Neural cell (in vitro differentiated cells): ENCODE measurements around the gene UVRAG. TPM values are rescaled to one million over a fixed set of nuclear protein-coding genes. Genes with fewer than 3 reads are reported as not detected.

Experiments used
- H2AFZ ChIP-seq: fragments of 200-600, 300-800 bp; sonication (generic), shearing (Covaris generic); 2 replicates; pipeline ENCODE4 v1.6.0; 2014; ENCODE audit warnings: low read depth, mild to moderate bottlenecking, antibody characterized with exemption, low read length, moderate library complexity
- H3F3A ChIP-seq: fragments of 200-600 bp; shearing (Covaris generic); 2 replicates; pipeline ENCODE4 v1.6.1; 2016; ENCODE audit warnings: mild to moderate bottlenecking, moderate library complexity, mixed read lengths, antibody characterized with exemption, low read length; ENCODE audit not compliant: insufficient read depth, poor library complexity, severe bottlenecking
- H3K27ac ChIP-seq: fragments of 200-600, 300-800 bp; sonication (generic), shearing (Covaris generic); 2 replicates; pipeline ENCODE4 v1.5.1; 2014; ENCODE audit warnings: mild to moderate bottlenecking, low read length, moderate library complexity
- H3K27me3 ChIP-seq: fragments of 300-800, 200-600 bp; sonication (generic), shearing (Covaris generic); 2 replicates; pipeline ENCODE4 v1.6.0; 2014; ENCODE audit warnings: mild to moderate bottlenecking, low read depth, low read length, moderate library complexity; ENCODE audit not compliant: insufficient read depth
- H3K36me3 ChIP-seq: fragments of 300-800, 200-600 bp; sonication (generic), shearing (Covaris generic); 2 replicates; pipeline ENCODE4 v1.5.1; 2014; ENCODE audit warnings: mild to moderate bottlenecking, antibody characterized with exemption, low read length, moderate library complexity; ENCODE audit not compliant: insufficient read depth
- H3K4me2 ChIP-seq: fragments of 300-800, 200-600 bp; sonication (generic), shearing (Covaris generic); 2 replicates; pipeline ENCODE4 v1.6.0; 2014; ENCODE audit warnings: mild to moderate bottlenecking, low read length
- H3K4me3 ChIP-seq: fragments of 300-800, 200-600 bp; sonication (generic), shearing (Covaris generic); 2 replicates; pipeline ENCODE4 v1.5.1; 2014; ENCODE audit warnings: mild to moderate bottlenecking, low read length, moderate library complexity
- H3K79me2 ChIP-seq: fragments of 200-600 bp; shearing (Covaris generic); replicated peaks from 2 replicates; pipeline ENCODE4 v1.6.0; 2014; ENCODE audit warnings: mild to moderate bottlenecking, low read length, moderate library complexity; ENCODE audit not compliant: insufficient read depth
- H3K9ac ChIP-seq: fragments of 300-800, 200-600 bp; sonication (generic), shearing (Covaris generic); 2 replicates; pipeline ENCODE4 v1.6.1; 2016; ENCODE audit warnings: mild to moderate bottlenecking, low read length, mixed read lengths
- H3K9me2 ChIP-seq: fragments of 200-600 bp; shearing (Covaris generic); 2 replicates; pipeline ENCODE4 v1.6.1; 2016; ENCODE audit warnings: mild to moderate bottlenecking, low read length, mixed read lengths; ENCODE audit not compliant: insufficient read depth
- H3K9me3 ChIP-seq: fragments of 200-600, 300-800 bp; sonication (generic), shearing (Covaris generic); 2 replicates; pipeline ENCODE4 v1.6.1; 2016; ENCODE audit warnings: mild to moderate bottlenecking, mixed run types, low read length, moderate library complexity, mixed read lengths
- H4K20me1 ChIP-seq: fragments of 200-600 bp; shearing (Covaris generic); 2 replicates; pipeline ENCODE4 v1.6.1; 2016; ENCODE audit warnings: mild to moderate bottlenecking, mixed run types; ENCODE audit not compliant: insufficient read depth
- CTCF ChIP-seq: fragments of 450-650 bp; IDR thresholded peaks from 2 replicates; pipeline ENCODE4 v1.5.1; 2014; ENCODE audit warnings: antibody characterized with exemption, mild to moderate bottlenecking, moderate library complexity; ENCODE audit not compliant: poor library complexity, severe bottlenecking
- EP300 ChIP-seq: fragments of 450-650 bp; conservative IDR thresholded peaks from 2 replicates; pipeline ENCODE4 v1.6.1; 2014; ENCODE audit warnings: antibody characterized with exemption, mild to moderate bottlenecking, moderate library complexity; ENCODE audit not compliant: poor library complexity, severe bottlenecking
- MXI1 ChIP-seq: fragments of 450-650 bp; conservative IDR thresholded peaks from 2 replicates; pipeline ENCODE4 v1.6.1; 2014; ENCODE audit warnings: antibody characterized with exemption, mild to moderate bottlenecking; ENCODE audit not compliant: poor library complexity, severe bottlenecking
- POLR2AphosphoS5 ChIP-seq: IDR thresholded peaks from 2 replicates; pipeline ENCODE4 v1.6.1; 2012
- RAD21 ChIP-seq: fragments of 450-650 bp; conservative IDR thresholded peaks from 2 replicates; pipeline ENCODE4 v1.6.1; 2014; ENCODE audit warnings: antibody characterized with exemption, mild to moderate bottlenecking, moderate library complexity
- REST ChIP-seq: IDR thresholded peaks from 2 replicates; pipeline ENCODE4 v1.6.1; 2012; ENCODE audit warnings: borderline replicate concordance
- SMC3 ChIP-seq: fragments of 450-650 bp; conservative IDR thresholded peaks from 2 replicates; pipeline ENCODE4 v1.6.1; 2014; ENCODE audit warnings: antibody characterized with exemption, mild to moderate bottlenecking, moderate library complexity; ENCODE audit not compliant: poor library complexity
- polyA plus RNA-seq: library from polyadenylated mRNA; depleted of rRNA; stranded (reverse); fragments of >200 nt; gene quantifications from 2 replicates; pipeline ENCODE4 v1.2.3, GENCODE V29; 2014

Gene UVRAG
- polyA plus RNA-seq, 1 donor from 2014 or later = 31.6 TPM

DNA sequence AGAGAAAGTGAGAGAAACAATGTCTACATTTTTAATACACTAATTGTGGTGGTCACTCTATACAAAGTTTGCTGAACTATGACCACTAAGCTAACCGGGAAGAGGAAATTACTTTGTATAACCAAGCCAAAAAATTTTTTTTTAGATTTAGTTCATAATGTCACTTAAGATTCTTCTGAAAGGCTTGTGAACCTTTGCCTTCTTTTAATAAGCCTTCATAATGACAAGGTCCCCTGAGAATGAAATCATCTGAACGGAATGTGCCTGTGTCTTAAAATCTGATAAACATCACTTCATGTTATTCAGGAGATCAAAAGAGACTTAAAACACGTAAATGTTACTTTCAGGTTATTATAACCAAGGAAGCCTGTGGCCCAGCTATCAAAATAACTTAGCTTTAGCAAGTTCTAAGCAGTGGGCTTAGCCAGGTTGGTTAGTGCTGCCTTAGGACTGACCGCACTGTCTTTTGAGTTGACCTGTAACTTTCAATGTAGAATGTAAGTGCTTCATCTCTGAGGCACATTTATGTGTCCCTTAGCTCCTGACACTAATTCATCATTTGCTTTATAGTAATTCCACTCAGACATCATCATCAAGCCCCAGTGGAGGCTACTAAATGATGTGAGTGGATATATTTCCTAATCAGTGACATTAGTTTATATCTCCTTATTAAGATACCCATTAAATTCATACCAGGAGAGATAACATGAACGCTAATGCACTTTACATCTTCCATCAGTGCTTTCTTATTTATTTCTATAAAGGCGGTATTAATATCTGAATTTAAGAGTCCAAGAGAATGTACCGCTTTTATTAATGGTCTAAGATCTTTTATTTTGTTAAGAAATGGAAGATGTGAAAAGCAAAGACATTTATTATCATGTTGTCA is 268.8 kb downstream of the UVRAG start:
- H4K20me1 ChIP-seq = no peaks in the 10 kb centered on the region
- no peaks in the 10 kb centered on the region for H3K9me2 ChIP-seq
- no peaks in the 10 kb centered on the region for H3K36me3 ChIP-seq
- H2AFZ ChIP-seq = no peak overlapping the region
- H3K9me3 ChIP-seq = no peaks in the 10 kb centered on the region
- TF ChIP-seq REST (no peak), CTCF (no peak), EP300 (no peak), RAD21 (no peak), SMC3 (no peak), MXI1 (no peak)
- H3F3A ChIP-seq = no peaks in the 10 kb centered on the region
- no peak overlapping the region for H3K4me3 ChIP-seq
- no peaks in the 10 kb centered on the region for H3K79me2 ChIP-seq
- no peak overlapping the region for H3K9ac ChIP-seq
- no peak overlapping the region for H3K27ac ChIP-seq
- H3K27me3 ChIP-seq = no peaks in the 10 kb centered on the region
- no peak overlapping the region for H3K4me2 ChIP-seq

DNA sequence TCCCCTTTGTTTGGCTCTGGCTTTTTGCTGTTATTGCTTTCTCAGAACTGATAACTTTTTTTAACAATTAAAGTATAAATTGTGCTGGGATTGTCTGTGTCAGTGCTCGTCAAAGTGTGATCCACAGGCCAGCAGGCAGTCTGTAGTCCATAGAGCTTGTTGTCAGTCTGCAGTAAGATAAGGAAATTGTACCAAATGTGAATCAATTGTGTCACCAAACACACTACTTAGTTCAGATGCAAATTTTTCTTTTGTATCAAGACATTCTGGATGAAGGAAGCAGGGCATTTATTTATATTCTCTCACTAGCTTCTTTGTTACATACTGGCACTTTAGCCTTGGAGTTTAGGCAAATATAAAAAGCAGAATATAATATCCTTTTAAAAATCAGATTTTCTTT is 270.3 kb downstream of the UVRAG start:
- Histone ChIP-seq H3K27ac (peak overlapping the region; percentile 21), H4K20me1 (no peaks in the 10 kb centered on the region), H3K9me3 (peaks cover 2% of the 10 kb centered on the region), H3K27me3 (no peaks in the 10 kb centered on the region), H3K79me2 (no peaks in the 10 kb centered on the region), H3K36me3 (no peaks in the 10 kb centered on the region), H3K4me2 (no peak overlapping the region), H3K9ac (no peak overlapping the region), H3K9me2 (no peaks in the 10 kb centered on the region), H3K4me3 (no peak overlapping the region), H3F3A (no peaks in the 10 kb centered on the region), H2AFZ (no peak overlapping the region)
- TF ChIP-seq POLR2AphosphoS5 (no peak), EP300 (no peak), SMC3 (no peak)
